ENCODE measurements around the gene CDH3.
"Not testable (repeated sequence)": the region's sequence is repeated elsewhere in the genome, so short reads cannot be mapped to it uniquely, and the experiment has no call there.

Gene CDH3

GRCh38 chr16:68707340-68708152 is 62.4 kb downstream of the CDH3 start:
- DNase-seq = peak; percentile 27

GRCh38 chr16:68710211-68710610 is 65.1 kb downstream of the CDH3 start:
- DNase-seq = no peak

- DNase-seq = no peak
Observed at GRCh38 chr16:68711421-68712139, 66.5 kb downstream of the CDH3 start.

GRCh38 chr16:68713361-68713760 is 68.3 kb downstream of the CDH3 start:
- no peak for DNase-seq

- no peak for DNase-seq
Observed at GRCh38 chr16:68715471-68715870, 70.4 kb downstream of the CDH3 start.

GRCh38 chr16:68716516-68716915 is 71.4 kb downstream of the CDH3 start:
- not testable (repeated sequence) for DNase-seq

- DNase-seq = no peak
Observed at GRCh38 chr16:68717684-68718083, 72.6 kb downstream of the CDH3 start.

GRCh38 chr16:68718590-68718989 is 73.5 kb downstream of the CDH3 start:
- DNase-seq = no peak

- DNase-seq = no peak
Observed at GRCh38 chr16:68719993-68720489, 74.9 kb downstream of the CDH3 start.

- DNase-seq = no peak
Observed at GRCh38 chr16:68722119-68723024, 77.3 kb downstream of the CDH3 start.

GRCh38 chr16:68724797-68725196 is 79.7 kb downstream of the CDH3 start:
- DNase-seq = no peak

GRCh38 chr16:68728523-68728922 is 83.4 kb downstream of the CDH3 start:
- no peak for DNase-seq

GRCh38 chr16:68731637-68732036 is 86.5 kb downstream of the CDH3 start:
- no peak for DNase-seq

GRCh38 chr16:68732042-68732680 is 87.1 kb downstream of the CDH3 start:
- DNase-seq = no peak

- DNase-seq = no peak
Observed at GRCh38 chr16:68732741-68733399, 87.8 kb downstream of the CDH3 start.

GRCh38 chr16:68733570-68733969 is 88.5 kb downstream of the CDH3 start:
- no peak for DNase-seq

- DNase-seq = no peak
Observed at GRCh38 chr16:68734782-68735181, 89.7 kb downstream of the CDH3 start.

GRCh38 chr16:68736561-68736960 is 91.5 kb downstream of the CDH3 start:
- no peak for DNase-seq

- peak; percentile 82 for DNase-seq
Observed at GRCh38 chr16:68737046-68737729, 92.1 kb downstream of the CDH3 start, which contains the start of gene CDH1. Gene CDH1 (plus strand): TSS chr16:68737292. CDS start chr16:68737416, 124 bp downstream.

GRCh38 chr16:68737730-68738629 is 92.9 kb downstream of the CDH3 start:
- peak; percentile 24 for DNase-seq
